Measurements from ENCODE around the gene OR5L2.

DNA sequence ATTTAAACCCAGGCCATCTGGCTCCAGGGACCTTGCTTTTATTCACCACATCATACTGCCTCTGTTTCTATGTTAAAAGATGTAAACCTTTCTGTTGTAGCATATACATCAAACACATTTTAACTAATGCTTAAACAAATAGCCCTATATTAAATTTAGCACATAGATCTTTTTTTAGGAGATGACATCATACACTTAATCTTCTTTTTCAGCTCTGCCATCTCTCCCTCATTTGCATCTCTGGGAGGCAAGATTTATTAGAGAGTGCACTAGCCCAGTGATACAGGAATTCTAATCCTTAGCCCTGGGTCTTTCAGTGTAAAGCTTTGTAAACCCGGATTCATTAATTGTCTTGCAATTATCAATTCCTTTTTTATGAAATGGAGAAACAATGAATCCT lies 25.1 kb downstream of the OR5L2 start:
- TF ChIP-seq, protein P1, sequence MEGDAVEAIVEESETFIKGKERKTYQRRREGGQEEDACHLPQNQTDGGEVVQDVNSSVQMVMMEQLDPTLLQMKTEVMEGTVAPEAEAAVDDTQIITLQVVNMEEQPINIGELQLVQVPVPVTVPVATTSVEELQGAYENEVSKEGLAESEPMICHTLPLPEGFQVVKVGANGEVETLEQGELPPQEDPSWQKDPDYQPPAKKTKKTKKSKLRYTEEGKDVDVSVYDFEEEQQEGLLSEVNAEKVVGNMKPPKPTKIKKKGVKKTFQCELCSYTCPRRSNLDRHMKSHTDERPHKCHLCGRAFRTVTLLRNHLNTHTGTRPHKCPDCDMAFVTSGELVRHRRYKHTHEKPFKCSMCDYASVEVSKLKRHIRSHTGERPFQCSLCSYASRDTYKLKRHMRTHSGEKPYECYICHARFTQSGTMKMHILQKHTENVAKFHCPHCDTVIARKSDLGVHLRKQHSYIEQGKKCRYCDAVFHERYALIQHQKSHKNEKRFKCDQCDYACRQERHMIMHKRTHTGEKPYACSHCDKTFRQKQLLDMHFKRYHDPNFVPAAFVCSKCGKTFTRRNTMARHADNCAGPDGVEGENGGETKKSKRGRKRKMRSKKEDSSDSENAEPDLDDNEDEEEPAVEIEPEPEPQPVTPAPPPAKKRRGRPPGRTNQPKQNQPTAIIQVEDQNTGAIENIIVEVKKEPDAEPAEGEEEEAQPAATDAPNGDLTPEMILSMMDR (IDR thresholded peaks at IDR 0.05), result no peak
- no peak for TF ChIP-seq POLR2A (IDR thresholded peaks at IDR 0.05)
